Activated CD4-positive, alpha-beta T cell treated with anti-CD3 and anti-CD28 coated beads, Interleukin-2, amount 50 U/mL, for 4 hours (primary cell): ENCODE results near the gene GSG1.

Experiments used
- DNase-seq, 2 experiments: peaks; one replicate each; pipeline ENCODE4 v3.0.0-alpha.2; 2020

The GSG1 gene

GRCh38 chr12:13117029-13117428 is 13.6 kb upstream of the GSG1 start:
- DNase-seq, result no peak

- DNase-seq, result no peak
Observed at GRCh38 chr12:13116259-13116658, 12.8 kb upstream of the GSG1 start.

GRCh38 chr12:13114251-13115052 is 11.0 kb upstream of the GSG1 start:
- DNase-seq, result no peak

DNA sequence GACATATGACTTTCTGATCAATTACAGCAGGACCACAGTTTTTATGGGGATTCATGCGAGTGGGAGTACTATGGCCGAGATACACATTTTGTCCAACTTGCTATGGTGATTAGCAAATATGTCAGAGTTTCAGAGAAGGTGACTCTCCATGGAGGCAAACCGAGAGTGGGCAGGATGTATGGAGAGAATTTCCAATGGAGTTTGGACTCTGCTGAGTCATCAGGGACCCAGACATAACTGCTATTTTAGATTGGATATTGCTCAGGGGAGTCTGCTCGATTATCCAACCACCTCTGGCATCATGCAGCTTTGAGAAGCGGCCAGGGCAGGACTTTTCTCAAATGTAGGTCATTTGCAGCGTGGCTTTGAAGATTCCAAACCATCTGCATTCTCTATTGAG is 9.5 kb upstream of the GSG1 start:
- DNase-seq, result no peak

- DNase-seq, result no peak
Observed at GRCh38 chr12:13106666-13107065, 3.2 kb upstream of the GSG1 start.

DNA sequence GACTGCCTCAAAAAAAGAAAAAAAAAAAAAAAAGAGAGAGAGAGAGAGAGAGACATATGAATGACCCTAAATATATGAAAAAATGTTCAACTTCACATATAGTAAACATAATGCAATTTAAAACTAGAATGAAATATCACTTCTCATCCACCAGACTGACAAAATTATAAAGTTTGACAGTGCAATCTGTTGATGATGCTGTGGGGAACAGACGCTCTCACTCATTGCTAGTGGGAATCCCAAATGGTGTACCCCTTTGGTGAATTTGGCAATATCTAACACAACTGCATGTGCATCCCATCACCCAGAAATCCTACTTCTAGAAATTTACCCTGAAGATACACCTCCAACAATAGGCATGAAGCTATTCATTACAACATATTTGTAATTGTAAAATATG is 2.3 kb upstream of the GSG1 start:
- no peak for DNase-seq

- no peak for DNase-seq
Observed at GRCh38 chr12:13104409-13104808, 942 bp upstream of the GSG1 start.

DNA sequence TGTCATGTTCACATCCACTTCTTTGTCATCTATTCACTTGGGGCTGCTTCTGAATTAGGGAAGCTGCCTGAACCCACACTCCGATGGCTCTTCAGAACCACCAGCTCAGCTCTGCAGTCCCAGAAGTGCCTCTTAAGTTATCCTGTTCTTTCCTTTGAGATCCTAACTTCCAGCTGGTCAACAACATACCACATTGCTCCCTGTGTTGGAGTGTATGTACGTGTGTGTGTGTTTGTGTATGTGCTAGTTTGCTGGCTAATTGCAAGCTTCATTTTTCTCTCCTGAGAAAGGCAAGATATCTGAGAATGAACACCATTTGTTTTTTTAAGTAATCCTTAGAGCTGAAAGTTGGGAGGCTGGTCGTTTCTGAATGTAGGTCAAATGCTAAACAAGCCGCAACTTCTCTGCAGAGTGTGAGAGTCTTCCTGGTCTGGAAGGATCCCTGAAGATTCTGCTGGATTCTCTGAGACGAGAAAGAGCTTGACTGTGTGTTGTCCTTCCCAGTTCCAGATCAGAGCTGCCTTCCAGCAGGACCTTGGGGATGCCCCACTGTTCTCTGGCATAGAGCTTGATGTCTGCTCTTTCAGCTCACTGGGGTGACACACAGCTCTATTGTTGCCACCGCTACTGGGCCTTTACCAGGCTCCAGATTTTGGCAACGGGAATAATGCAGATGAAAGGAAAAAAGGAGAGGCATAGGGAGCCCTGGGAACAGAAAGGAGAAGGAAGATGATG is 839 bp downstream of the GSG1 start:
- DNase-seq, result no peak

DNA sequence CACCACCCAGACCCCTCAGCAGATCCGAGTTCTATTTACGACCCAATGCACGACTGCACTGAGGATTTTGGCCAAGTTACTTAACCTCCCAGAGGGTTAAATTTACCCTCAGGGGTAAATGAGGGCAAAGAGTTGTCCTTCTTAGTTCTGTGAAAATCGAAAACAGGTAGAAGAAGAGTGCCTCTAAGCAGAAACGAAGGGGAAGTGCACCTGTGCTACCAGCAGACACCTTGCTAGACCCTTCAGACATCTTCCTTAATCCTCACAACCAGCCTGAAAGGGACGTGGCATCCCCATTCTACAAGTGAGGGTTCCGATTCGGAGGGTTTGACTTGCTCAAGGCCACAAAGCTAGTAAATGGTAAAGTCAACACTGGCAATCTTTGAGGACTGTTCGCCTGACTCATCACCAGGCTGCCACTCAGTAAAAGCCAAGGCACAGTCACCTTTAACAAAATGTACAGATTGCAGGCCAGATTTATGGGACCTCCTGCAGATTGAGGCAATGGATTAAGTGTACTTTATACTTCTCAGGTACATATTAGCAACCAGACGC is 1.6 kb downstream of the GSG1 start:
- peak in 1 of 2 experiments; percentile 15 for DNase-seq

- peak; percentile 83 to 85 for DNase-seq
Observed at GRCh38 chr12:13100882-13101769, 2.3 kb downstream of the GSG1 start.

- no peak for DNase-seq
Observed at GRCh38 chr12:13100605-13100881, 2.9 kb downstream of the GSG1 start.

- no peak for DNase-seq
Observed at GRCh38 chr12:13099844-13100604, 3.4 kb downstream of the GSG1 start.

DNA sequence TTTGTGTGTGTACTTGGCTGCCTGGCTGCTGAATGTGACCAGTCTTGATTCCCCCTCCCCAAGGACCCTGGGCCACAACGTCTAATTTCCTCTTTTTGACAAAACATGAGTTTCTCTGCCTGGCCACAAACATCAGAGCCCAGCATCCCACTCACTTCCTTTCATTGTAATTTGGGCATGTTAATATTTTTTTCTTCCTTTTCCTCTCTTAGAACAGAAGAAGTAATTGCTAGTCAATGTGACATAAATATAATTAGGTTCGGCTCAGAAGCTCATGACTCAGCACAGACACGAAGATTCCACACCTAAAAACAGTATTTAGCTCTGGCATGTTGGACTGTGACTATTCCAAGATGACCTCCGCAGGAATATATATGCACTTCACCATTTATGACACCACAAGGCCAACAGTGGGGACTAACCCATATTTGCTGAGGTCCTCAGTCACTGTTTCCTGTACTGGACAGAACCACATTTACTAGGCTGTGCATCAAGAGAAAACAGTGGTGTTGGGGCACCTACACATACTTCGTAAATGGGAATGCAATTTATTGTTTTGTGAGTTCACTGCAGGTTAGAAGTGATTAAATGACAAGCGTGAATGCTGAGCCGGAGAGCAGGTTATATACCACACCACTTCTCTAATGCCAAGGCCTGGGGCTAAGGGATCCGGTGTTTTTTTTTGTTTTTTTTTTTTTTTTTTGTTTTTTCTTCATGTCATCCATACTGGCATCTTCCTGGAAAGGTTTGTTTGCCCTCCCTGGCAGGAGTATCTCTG is 4.2 kb downstream of the GSG1 start:
- DNase-seq, result no peak

GRCh38 chr12:13097491-13098011 is 5.9 kb downstream of the GSG1 start:
- no peak for DNase-seq

DNA sequence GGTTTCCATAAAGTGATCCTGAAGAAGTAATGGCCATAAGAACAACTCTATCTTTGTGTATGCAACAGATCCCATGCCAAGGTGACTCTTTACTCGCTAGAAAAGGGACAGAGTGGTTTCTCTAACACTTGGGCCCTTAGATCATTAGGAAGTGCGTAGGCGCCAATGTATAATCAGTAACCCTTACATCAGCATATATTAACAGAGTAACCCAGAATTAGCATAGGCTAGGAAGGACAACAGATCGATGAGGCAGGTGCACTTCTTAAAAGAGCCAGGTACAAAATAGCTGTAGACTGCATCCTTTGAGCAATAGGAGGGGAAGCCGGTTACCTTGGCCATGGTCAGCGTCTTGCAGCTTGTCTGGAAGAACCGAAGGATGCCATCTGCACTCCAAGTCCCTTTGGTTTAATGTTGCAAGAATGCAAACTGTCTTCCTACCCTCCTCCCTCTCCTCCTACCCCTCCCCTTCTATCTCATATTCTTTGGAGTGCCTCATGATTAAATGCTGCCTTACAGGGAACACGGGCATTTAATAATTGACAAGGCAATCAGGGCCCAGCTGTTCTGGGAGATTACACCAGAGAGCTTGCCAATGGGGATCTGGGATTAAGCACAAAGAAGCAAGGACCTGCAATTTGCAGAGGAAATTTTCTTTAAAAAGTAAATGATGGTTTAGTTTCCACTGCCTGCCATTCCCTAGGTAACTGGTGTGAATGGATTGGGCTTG is 8.0 kb downstream of the GSG1 start:
- DNase-seq, result no peak

DNA sequence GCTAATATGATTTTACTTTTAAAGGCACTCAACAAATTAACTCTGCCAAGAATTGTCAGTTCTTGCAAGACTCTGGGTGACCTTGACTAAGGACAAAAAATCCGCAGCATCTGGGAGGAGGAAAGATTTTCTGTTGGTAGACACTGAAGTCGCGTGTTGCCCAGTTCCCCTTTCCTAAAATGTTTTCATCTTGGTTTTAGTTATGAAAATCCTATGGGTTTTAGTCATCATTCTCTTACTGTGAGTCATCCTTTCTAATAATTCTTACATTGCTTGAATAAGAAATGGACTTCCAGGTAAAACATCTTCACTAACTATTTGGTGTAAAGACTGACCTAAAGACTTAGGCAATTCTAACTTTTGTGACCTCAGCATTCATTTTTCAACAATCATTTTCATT is 9.1 kb downstream of the GSG1 start:
- DNase-seq, result no peak

- DNase-seq, result no peak
Observed at GRCh38 chr12:13093848-13094220, 9.6 kb downstream of the GSG1 start.

- no peak for DNase-seq
Observed at GRCh38 chr12:13093191-13093847, 10.1 kb downstream of the GSG1 start.

DNA sequence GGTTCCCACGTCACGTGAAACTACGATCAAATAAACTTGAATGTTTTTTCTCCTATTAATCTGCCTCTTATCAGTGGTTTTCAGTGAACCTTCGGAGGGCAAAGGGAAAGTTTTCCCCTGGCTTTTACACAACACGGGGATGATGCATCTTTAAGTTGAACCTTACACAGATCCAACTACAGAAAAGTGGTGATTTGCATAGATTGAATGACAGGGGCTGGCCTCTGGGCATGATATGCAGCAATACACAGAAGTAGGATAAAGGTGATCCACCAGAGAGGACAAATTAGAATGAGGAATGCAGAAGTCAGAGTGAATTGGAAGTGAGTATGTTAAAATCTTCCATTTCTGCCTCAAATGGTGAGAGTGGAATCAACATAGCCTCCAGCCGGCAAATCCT is 11.6 kb downstream of the GSG1 start:
- DNase-seq, result no peak

GRCh38 chr12:13090054-13090453 is 13.4 kb downstream of the GSG1 start:
- DNase-seq, result no peak
